NK-92 (cell line): ENCODE measurements around the gene IL17RA.

Source experiments
- DNase-seq: peaks from one replicate; lab custom pipeline; 2025; ENCODE audit not compliant: unreplicated experiment; lab: John Stamatoyannopoulos, UW

IL17RA gene

GRCh38 chr22:17106161-17106784 is 21.5 kb downstream of the IL17RA start:
- DNase-seq, result no peak

- no peak for DNase-seq
Measured at GRCh38 chr22:17106785-17107546, 22.2 kb downstream of the IL17RA start.

GRCh38 chr22:17107547-17107810 is 22.7 kb downstream of the IL17RA start:
- DNase-seq, result no peak

GRCh38 chr22:17108256-17109112 is 23.7 kb downstream of the IL17RA start:
- DNase-seq, result no peak

GRCh38 chr22:17109113-17109865 is 24.5 kb downstream of the IL17RA start:
- no peak for DNase-seq

GRCh38 chr22:17109976-17110375 is 25.2 kb downstream of the IL17RA start:
- DNase-seq, result no peak

GRCh38 chr22:17110791-17111550 is 26.2 kb downstream of the IL17RA start:
- DNase-seq, result no peak

- no peak for DNase-seq
Measured at GRCh38 chr22:17112491-17113042, 27.8 kb downstream of the IL17RA start.

GRCh38 chr22:17113600-17113999 is 28.8 kb downstream of the IL17RA start:
- no peak for DNase-seq

- no peak for DNase-seq
Measured at GRCh38 chr22:17114173-17114897, 29.5 kb downstream of the IL17RA start.

GRCh38 chr22:17114898-17115235 is 30.1 kb downstream of the IL17RA start:
- DNase-seq, result no peak

- DNase-seq, result no peak
Measured at GRCh38 chr22:17115236-17115635, 30.4 kb downstream of the IL17RA start.

GRCh38 chr22:17115945-17116565 is 31.3 kb downstream of the IL17RA start:
- no peak for DNase-seq

- DNase-seq, result no peak
Measured at GRCh38 chr22:17116572-17117330, 32.0 kb downstream of the IL17RA start.

GRCh38 chr22:17117400-17117799 is 32.6 kb downstream of the IL17RA start:
- DNase-seq, result no peak

- no peak for DNase-seq
Measured at GRCh38 chr22:17117890-17118289, 33.1 kb downstream of the IL17RA start.

GRCh38 chr22:17118342-17118741 is 33.5 kb downstream of the IL17RA start:
- no peak for DNase-seq

- no peak for DNase-seq
Measured at GRCh38 chr22:17119481-17120202, 34.8 kb downstream of the IL17RA start.
